Glomerular visceral epithelial cell (primary cell): ENCODE results near the gene RNASEH2A.
A peak's percentile ranks its signal among the peaks of the same experiment; 100 is the strongest.

Source experiments
- DNase-seq: peaks from one replicate; pipeline ENCODE4 v3.0.0-alpha.2; 2016; ENCODE audit errors: extremely low spot score

Gene RNASEH2A

DNA sequence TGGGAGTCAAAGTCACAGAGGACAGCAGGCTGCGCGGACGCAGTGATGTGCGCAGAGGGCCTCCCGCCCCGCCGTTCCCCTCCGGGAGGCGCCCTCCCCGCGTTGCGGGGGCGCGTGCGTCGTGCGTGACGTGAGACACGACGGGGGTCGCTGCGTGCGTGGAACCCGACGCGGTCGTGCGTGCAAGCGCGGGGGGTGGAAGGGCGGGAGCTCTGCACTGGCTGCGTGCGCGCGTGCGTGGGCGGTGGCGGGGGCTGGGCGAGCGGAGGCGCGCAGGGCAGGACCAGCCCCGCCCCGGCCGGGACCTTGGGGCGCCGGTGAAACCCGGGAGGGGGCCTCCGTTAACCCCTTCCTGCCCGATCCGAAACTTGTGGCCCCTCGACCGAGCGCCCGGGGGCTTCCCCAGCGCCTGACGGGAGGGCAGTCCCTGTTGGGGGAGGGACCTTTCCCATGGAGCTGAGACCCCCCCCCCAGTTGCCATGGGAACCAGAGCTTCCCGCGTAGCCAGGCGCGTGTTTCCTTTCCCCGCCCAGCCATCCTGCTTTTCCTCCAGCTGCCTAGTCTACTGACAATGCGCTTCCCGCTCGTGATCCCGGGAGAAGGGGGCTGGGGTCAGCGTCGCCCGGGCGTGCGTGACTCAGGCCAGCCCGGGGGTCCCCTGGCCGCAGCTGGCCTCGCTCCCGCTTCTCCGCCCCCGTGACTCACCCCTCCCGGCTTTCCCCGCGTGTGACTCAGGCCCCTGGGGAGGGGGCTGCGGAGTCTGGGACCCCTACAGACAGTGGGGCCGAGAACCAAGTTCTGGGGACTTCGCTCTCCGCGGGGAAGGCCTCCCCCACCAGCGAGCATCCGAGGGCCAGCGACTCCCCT lies 23.7 kb upstream of the RNASEH2A start:
- peak; percentile 82 for DNase-seq

DNA sequence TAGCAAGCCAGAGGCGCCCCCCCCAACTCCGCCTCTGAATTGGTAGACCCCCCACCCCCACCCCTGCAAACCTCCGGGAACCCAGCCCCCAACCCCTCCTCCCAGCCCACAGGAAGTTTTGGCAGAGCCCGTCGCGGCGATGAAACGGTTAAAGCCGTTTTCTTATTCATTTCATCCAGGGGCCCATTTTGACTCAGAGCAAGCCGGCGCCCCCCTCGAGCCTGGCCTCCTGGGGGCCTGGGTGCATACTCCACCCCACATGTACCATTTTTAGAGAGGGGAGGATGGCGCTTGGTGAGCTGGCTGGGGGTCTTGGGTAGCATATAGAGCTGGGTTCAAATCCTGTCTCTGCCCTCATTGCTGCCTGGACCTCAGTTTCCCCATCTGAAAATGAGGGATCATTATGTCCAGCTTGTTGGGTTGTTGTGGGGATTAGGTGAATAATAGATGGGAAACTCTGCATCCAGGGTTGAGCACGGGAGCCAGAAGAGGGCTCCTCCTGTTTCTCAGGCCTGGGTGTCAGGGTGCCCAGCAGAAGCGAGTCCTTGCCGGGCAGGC lies 23.0 kb upstream of the RNASEH2A start:
- peak; percentile 38 for DNase-seq

GRCh38 chr19:12783849-12784393 lies 22.5 kb upstream of the RNASEH2A start:
- peak; percentile 70 for DNase-seq

GRCh38 chr19:12784394-12784870 lies 22.0 kb upstream of the RNASEH2A start:
- peak; percentile 21 for DNase-seq

GRCh38 chr19:12784871-12785430 lies 21.4 kb upstream of the RNASEH2A start:
- no peak for DNase-seq

DNA sequence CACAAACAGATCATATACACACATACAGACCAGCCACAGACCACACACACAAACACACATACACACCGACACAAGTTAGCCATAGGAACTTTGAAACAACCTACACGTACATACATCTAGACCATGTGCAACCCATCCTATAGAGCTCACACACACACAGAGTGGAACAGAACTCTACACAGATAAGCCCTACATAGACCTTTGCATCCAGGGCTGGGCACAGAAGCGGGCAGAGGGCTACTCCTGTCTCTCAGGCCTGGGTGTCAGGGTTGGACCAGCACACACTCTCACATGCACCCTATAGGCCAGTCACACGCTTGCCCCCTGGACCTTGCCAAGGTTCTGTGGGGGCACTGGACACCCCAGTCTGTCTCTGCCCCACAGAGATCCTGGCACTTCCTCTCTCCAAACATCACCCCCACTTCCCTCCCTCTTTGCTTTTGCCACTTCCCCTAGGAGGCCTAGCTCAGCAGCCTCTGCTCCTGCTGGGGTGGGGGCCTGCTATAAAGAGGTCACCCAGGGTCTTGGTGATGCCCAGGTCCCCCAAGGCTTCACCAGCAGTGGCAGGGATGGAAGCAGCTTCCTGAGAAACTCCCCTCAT lies 20.9 kb upstream of the RNASEH2A start:
- DNase-seq = no peak

DNA sequence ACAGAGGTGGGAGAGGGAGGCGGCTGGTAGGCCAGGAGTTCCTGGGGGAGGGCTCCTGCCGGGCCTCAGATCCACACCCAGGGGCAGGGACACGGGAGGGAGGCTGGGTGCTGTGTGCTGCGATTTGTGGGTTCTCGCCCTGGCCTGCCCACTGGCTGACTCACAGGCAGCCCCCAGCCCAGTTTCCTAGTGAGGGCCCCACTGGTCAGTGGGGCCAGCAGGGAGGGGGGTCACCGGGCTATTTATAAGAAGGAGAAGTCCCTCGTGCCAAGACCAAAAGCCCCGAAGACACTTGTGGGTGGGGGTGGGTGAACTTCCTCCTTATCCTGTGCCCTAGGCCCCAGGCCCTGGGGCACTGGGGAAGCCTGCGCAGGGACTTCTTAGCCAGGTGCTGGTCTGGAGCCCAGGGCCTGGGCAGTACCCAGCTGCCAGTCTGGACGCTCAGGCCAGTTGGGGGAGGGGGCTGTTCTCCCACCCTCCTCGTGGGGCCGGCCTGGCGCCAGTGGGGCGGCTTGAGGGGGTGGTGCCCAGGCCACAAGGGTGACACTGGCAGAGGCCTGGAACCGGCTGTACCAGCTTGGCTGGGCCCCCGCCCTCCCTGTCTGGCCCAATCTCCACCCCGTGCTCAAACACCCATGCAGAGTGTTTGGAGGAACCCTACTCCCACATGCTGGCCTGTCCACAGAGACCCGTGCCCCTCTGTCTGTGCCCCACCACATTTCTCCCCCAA lies 20.1 kb upstream of the RNASEH2A start:
- DNase-seq = peak; percentile 28

DNA sequence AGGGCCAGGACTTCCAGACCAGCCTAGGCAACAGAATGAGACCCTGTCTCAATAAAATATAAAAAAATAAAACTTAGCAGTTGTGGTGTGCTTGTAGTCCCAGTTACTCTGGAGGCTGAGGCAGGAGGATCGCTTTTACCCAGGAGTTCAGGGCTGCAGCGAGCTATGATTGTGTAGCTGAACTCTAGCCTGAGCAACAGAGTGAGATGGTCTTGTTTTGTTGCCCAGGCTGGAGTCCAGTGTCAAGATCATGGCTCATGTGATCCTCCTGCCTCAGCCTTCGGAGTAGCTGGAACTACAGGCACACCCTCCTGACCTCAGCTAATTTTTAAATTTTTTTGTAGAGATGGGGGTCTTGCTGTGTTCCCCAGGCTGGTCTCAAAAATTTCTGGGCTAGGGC lies 19.4 kb upstream of the RNASEH2A start:
- no peak for DNase-seq

- no peak for DNase-seq
These were observed 18.9 kb upstream of the RNASEH2A start for GRCh38 chr19:12787458-12787857.

- no peak for DNase-seq
These were observed 18.2 kb upstream of the RNASEH2A start for GRCh38 chr19:12788042-12788681.

- DNase-seq = peak; percentile 89
These were observed 17.7 kb upstream of the RNASEH2A start for GRCh38 chr19:12788682-12789097.

- DNase-seq = peak; percentile 46
These were observed 17.1 kb upstream of the RNASEH2A start for GRCh38 chr19:12789098-12789903.

GRCh38 chr19:12789904-12790619 lies 16.3 kb upstream of the RNASEH2A start:
- DNase-seq = peak; percentile 98

GRCh38 chr19:12790628-12791344 lies 15.6 kb upstream of the RNASEH2A start:
- DNase-seq = no peak

GRCh38 chr19:12791345-12792050 lies 14.9 kb upstream of the RNASEH2A start, which contains the start of gene JUNB:
TSS of gene JUNB (plus strand) at chr19:12791486. CDS start at chr19:12791772, 286 bp downstream.
- peak; percentile 98 for DNase-seq

DNA sequence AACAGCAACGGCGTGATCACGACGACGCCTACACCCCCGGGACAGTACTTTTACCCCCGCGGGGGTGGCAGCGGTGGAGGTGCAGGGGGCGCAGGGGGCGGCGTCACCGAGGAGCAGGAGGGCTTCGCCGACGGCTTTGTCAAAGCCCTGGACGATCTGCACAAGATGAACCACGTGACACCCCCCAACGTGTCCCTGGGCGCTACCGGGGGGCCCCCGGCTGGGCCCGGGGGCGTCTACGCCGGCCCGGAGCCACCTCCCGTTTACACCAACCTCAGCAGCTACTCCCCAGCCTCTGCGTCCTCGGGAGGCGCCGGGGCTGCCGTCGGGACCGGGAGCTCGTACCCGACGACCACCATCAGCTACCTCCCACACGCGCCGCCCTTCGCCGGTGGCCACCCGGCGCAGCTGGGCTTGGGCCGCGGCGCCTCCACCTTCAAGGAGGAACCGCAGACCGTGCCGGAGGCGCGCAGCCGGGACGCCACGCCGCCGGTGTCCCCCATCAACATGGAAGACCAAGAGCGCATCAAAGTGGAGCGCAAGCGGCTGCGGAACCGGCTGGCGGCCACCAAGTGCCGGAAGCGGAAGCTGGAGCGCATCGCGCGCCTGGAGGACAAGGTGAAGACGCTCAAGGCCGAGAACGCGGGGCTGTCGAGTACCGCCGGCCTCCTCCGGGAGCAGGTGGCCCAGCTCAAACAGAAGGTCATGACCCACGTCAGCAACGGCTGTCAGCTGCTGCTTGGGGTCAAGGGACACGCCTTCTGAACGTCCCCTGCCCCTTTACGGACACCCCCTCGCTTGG lies 14.1 kb upstream of the RNASEH2A start:
- peak; percentile 71 for DNase-seq

DNA sequence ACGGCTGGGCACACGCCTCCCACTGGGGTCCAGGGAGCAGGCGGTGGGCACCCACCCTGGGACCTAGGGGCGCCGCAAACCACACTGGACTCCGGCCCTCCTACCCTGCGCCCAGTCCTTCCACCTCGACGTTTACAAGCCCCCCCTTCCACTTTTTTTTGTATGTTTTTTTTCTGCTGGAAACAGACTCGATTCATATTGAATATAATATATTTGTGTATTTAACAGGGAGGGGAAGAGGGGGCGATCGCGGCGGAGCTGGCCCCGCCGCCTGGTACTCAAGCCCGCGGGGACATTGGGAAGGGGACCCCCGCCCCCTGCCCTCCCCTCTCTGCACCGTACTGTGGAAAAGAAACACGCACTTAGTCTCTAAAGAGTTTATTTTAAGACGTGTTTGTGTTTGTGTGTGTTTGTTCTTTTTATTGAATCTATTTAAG lies 13.5 kb upstream of the RNASEH2A start:
- no peak for DNase-seq
